Peyer's patch (tissue), 4 donors: Measurements from ENCODE around the gene CTCF.

Experiments used
- CTCF ChIP-seq, 6 experiments: fragments of 450-650 bp in 4 of 6; fragments of 200-600 bp in 2 of 6; sonication (generic) in 1 of 6; IDR thresholded peaks; one replicate each; pipeline ENCODE4 v1.5.1; 2017 to 2019; ENCODE audit warnings: antibody characterized with exemption in 6 of 6, mild to moderate bottlenecking in 3 of 6, moderate library complexity in 1 of 6
- POLR2A ChIP-seq, 2 donors: fragments of 450-650 bp; IDR thresholded peaks; one replicate each; pipeline ENCODE4 v1.5.1; 2017; ENCODE audit warnings: antibody characterized with exemption in 2 of 2, mild to moderate bottlenecking in 2 of 2, moderate library complexity in 2 of 2

GRCh38 chr16:67543582-67543981, 18.7 kb upstream of the CTCF start:
- TF ChIP-seq CTCF (IDR thresholded peaks at IDR 0.05) (no peak), POLR2A (IDR thresholded peaks at IDR 0.05) (no peak)
